Superior temporal gyrus (tissue), 1 donor: Measurements from ENCODE around the gene ANGPT4.

Experiments
- DNase-seq: peaks from one replicate; pipeline ENCODE4 v3.0.0-alpha.2; 2016; ENCODE audit errors: extremely low spot score

ANGPT4 gene

GRCh38 chr20:825710-826421, 90.3 kb downstream of the ANGPT4 start:
- no peak for DNase-seq

GRCh38 chr20:824916-825315, 91.2 kb downstream of the ANGPT4 start:
- no peak for DNase-seq

GRCh38 chr20:824490-824889, 91.6 kb downstream of the ANGPT4 start:
- DNase-seq: no peak

- DNase-seq: no peak
These were observed 92.6 kb downstream of the ANGPT4 start for GRCh38 chr20:823574-823902.

GRCh38 chr20:822651-823573, 93.2 kb downstream of the ANGPT4 start:
- DNase-seq: no peak

GRCh38 chr20:821731-822065, 94.4 kb downstream of the ANGPT4 start:
- DNase-seq: no peak

- no peak for DNase-seq
These were observed 94.9 kb downstream of the ANGPT4 start for GRCh38 chr20:821046-821730.

GRCh38 chr20:820323-820953, 95.7 kb downstream of the ANGPT4 start:
- no peak for DNase-seq
